Tibial artery (tissue), 4 donors: ENCODE measurements around the gene GPR142.

ENCODE experiments used
- DNase-seq, 2 donors: peaks; one replicate each; pipeline ENCODE4 v3.0.0-alpha.2; 2019
- H3K27ac ChIP-seq, 2 donors: fragments of 200-600 bp; sonication (generic) in 1 of 2; 1 replicate in 1 of 2; 2 replicates in 1 of 2; pipeline ENCODE4 v1.5.1; 2018 to 2019; ENCODE audit warnings: mild to moderate bottlenecking in 1 of 2
- H3K27me3 ChIP-seq, 2 donors: fragments of 200-600 bp; sonication (generic) in 1 of 2; one replicate each; pipeline versions ENCODE4 v1.5.1 to v1.6.0; 2016 to 2019
- H3K36me3 ChIP-seq, 3 donors: fragments of 200-600 bp; sonication (generic) in 2 of 3; one replicate each; pipeline ENCODE4 v1.5.1; 2016 to 2019; ENCODE audit warnings: mild to moderate bottlenecking in 2 of 3
- H3K4me1 ChIP-seq, 4 donors: fragments of 200-600 bp; sonication (generic) in 2 of 4; 1 replicate in 3 of 4; 2 replicates in 1 of 4; pipeline ENCODE4 v1.5.1; 2016 to 2019
- H3K4me3 ChIP-seq, 2 donors: fragments of 200-600 bp; sonication (generic) in 1 of 2; 1 replicate in 1 of 2; 2 replicates in 1 of 2; pipeline ENCODE4 v1.5.1; 2018 to 2019; ENCODE audit warnings: mild to moderate bottlenecking in 2 of 2
- H3K9me3 ChIP-seq, 3 donors: fragments of 200-600 bp; sonication (generic) in 1 of 3; one replicate each; pipeline ENCODE4 v1.5.1; 2016 to 2019
- CTCF ChIP-seq, 2 experiments: fragments of 200-600 bp in 1 of 2; fragments of 450-650 bp in 1 of 2; IDR thresholded peaks; one replicate each; pipeline ENCODE4 v1.5.1; 2017 to 2019; ENCODE audit warnings: antibody characterized with exemption in 2 of 2, mild to moderate bottlenecking in 1 of 2, moderate library complexity in 1 of 2
- intact Hi-C: fragments of 100-400 bp; cut with DNase I; formaldehyde crosslinking; loops from one replicate; pipeline ENCODE4 v1.15.0; 2023; ENCODE audit warnings: low total_unique reads

GPR142 gene

DNA sequence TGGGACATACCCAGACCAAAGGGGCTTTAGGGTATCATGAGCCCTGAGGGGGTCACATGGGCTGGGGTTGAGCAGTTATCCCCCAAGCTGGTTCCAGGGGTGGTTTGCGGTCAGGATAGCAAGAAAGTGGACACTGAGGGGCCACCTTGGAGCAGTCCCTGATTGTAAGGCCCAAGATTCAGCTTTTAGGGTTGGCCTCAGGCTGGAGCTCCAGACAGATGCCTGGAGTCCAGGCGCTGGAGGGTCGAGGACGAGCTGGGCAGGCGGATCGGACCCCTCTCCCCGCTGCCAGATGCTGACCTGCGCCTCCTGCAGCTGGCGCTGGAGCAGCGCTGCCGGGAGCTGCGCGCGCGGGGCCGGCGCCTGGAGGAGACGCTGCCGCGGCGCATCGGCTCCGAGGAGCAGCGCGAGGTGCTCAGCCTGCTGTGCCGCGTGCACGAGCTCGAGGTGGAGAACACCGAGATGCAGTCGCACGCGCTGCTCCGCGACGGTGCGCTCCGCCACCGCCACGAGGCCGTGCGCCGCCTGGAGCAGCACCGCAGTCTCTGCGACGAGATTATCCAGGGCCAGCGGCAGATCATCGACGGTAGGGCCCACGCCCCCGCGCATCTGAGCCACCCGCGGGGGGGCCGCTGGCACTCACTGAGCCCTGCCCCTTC, 15.6 kb upstream of the GPR142 start:
- Histone ChIP-seq H3K9me3 (no peaks in the 10 kb centered on the region), H3K4me3 (no peak overlapping the region), H3K27me3 (peaks cover 0 to 85% of the 10 kb centered on the region in 2 donors), H3K4me1 (peaks cover 0 to 5% (median 0%) of the 10 kb centered on the region in 4 donors), H3K27ac (no peak overlapping the region), H3K36me3 (no peaks in the 10 kb centered on the region)
- intact Hi-C loops: no loop called here
- TF ChIP-seq CTCF (IDR thresholded peaks at IDR 0.05): no peak
- DNase-seq: no peak

GRCh38 chr17:74353446-74354060, 13.8 kb upstream of the GPR142 start:
- Histone ChIP-seq H3K36me3 (no peaks in the 10 kb centered on the region), H3K27ac (no peak overlapping the region), H3K9me3 (no peaks in the 10 kb centered on the region), H3K4me1 (peaks cover 0 to 14% (median 8%) of the 10 kb centered on the region in 4 donors), H3K4me3 (no peak overlapping the region), H3K27me3 (peaks cover 0 to 93% of the 10 kb centered on the region in 2 donors)
- TF ChIP-seq CTCF (IDR thresholded peaks at IDR 0.05): no peak
- DNase-seq: no peak
- intact Hi-C loops: no loop called here

- intact Hi-C loops: no loop called here
- Histone ChIP-seq H3K4me1 (peaks cover 0 to 14% (median 8%) of the 10 kb centered on the region in 4 donors), H3K27me3 (peaks cover 0 to 94% of the 10 kb centered on the region in 2 donors), H3K27ac (no peak overlapping the region), H3K4me3 (no peak overlapping the region), H3K36me3 (no peaks in the 10 kb centered on the region), H3K9me3 (no peaks in the 10 kb centered on the region)
- peak in 1 of 2 donors; percentile 26 for DNase-seq
- no peak for TF ChIP-seq CTCF (IDR thresholded peaks at IDR 0.05)
Observed at GRCh38 chr17:74354123-74354522, 13.2 kb upstream of the GPR142 start.

GRCh38 chr17:74354561-74354960, 12.7 kb upstream of the GPR142 start:
- Histone ChIP-seq H3K9me3 (no peaks in the 10 kb centered on the region), H3K4me1 (peaks cover 0 to 14% (median 8%) of the 10 kb centered on the region in 4 donors), H3K27me3 (peaks cover 0 to 94% of the 10 kb centered on the region in 2 donors), H3K36me3 (no peaks in the 10 kb centered on the region), H3K27ac (no peak overlapping the region), H3K4me3 (no peak overlapping the region)
- DNase-seq: no peak
- TF ChIP-seq CTCF (IDR thresholded peaks at IDR 0.05): no peak
- intact Hi-C loops: no loop called here

GRCh38 chr17:74355065-74355464, 12.2 kb upstream of the GPR142 start:
- no peaks in the 10 kb centered on the region for H3K9me3 ChIP-seq
- no peak for TF ChIP-seq CTCF (IDR thresholded peaks at IDR 0.05)
- intact Hi-C loops: no loop called here
- no peaks in the 10 kb centered on the region for H3K36me3 ChIP-seq
- H3K4me1 ChIP-seq: peaks cover 0 to 14% (median 8%) of the 10 kb centered on the region in 4 donors
- no peak overlapping the region for H3K4me3 ChIP-seq
- no peak overlapping the region for H3K27ac ChIP-seq
- peaks cover 0 to 98% of the 10 kb centered on the region in 2 donors for H3K27me3 ChIP-seq
- DNase-seq: no peak
